Astrocyte of the hippocampus (primary cell): Measurements from ENCODE around the gene XCR1.

Experiments used
- DNase-seq: peaks from one replicate; pipeline ENCODE4 v3.0.0; 2011; ENCODE audit warnings: low read depth, low spot score

The XCR1 gene

GRCh38 chr3:45984331-45985312 lies 42.7 kb downstream of the XCR1 start:
- DNase-seq, result peak; percentile 27

GRCh38 chr3:45983770-45984169 lies 43.5 kb downstream of the XCR1 start:
- no peak for DNase-seq

- DNase-seq, result peak; percentile 42
These were observed 45.8 kb downstream of the XCR1 start for GRCh38 chr3:45981346-45982074.

GRCh38 chr3:45980819-45981218 lies 46.5 kb downstream of the XCR1 start:
- DNase-seq, result no peak

GRCh38 chr3:45980229-45980813 lies 47.0 kb downstream of the XCR1 start:
- DNase-seq, result no peak

GRCh38 chr3:45979378-45979777 lies 47.9 kb downstream of the XCR1 start:
- no peak for DNase-seq

GRCh38 chr3:45978006-45978761 lies 49.1 kb downstream of the XCR1 start:
- no peak for DNase-seq

- DNase-seq, result no peak
These were observed 50.8 kb downstream of the XCR1 start for GRCh38 chr3:45976191-45977091.

- no peak for DNase-seq
These were observed 51.6 kb downstream of the XCR1 start for GRCh38 chr3:45975686-45976085.

GRCh38 chr3:45974686-45975085 lies 52.6 kb downstream of the XCR1 start:
- DNase-seq, result no peak

GRCh38 chr3:45972534-45973402 lies 54.5 kb downstream of the XCR1 start:
- DNase-seq, result peak; percentile 84

- DNase-seq, result no peak
These were observed 57.3 kb downstream of the XCR1 start for GRCh38 chr3:45969953-45970352.

- DNase-seq, result no peak
These were observed 58.2 kb downstream of the XCR1 start for GRCh38 chr3:45969116-45969515.

GRCh38 chr3:45968706-45969105 lies 58.6 kb downstream of the XCR1 start:
- DNase-seq, result peak; percentile 73

GRCh38 chr3:45968149-45968548 lies 59.1 kb downstream of the XCR1 start:
- no peak for DNase-seq

- no peak for DNase-seq
These were observed 59.6 kb downstream of the XCR1 start for GRCh38 chr3:45967724-45968123.
